ENCODE results near the gene SH3RF3. TPM values are rescaled to one million over a fixed set of nuclear protein-coding genes. Genes with fewer than 3 reads are reported as not detected.

SH3RF3 gene
- total RNA-seq, 1 experiment from 2014 or later = not detected

- no peak for ATAC-seq
- Histone ChIP-seq H3K9ac (ENCODE audit: low read length) (no peak overlapping the region), H3K27ac (ENCODE audit: low read depth, low read length) (no peak overlapping the region)
These were observed 39.3 kb upstream of the SH3RF3 start for GRCh38 chr2:109089602-109090300.

More at GRCh38 chr2:109089602-109090300, 39.3 kb upstream of the SH3RF3 start:
- ChIA-PET CTCF (no interaction called here), RAD21 (ENCODE audit: low non-redundant PET in 1 of 2, low total read pairs in 2 of 2, uncharacterized antibody in 2 of 2, unreplicated experiment in 2 of 2) (no interaction called here), POLR2A (no interaction called here)
- no peaks in the 10 kb centered on the region for H3K4me1 ChIP-seq (ENCODE audit: control insufficient read depth in 1 of 2, insufficient read depth in 2 of 2, low read length in 2 of 2)
- no peaks in the 10 kb centered on the region for H3K9me2 ChIP-seq (ENCODE audit: insufficient read depth)
- no peaks in the 10 kb centered on the region for H3K36me3 ChIP-seq (ENCODE audit: control insufficient read depth in 1 of 2, insufficient read depth in 2 of 2, low read length in 2 of 2)
- no peaks in the 10 kb centered on the region for H3K79me2 ChIP-seq (ENCODE audit: insufficient read depth, low read length)
- TF ChIP-seq, protein P1, sequence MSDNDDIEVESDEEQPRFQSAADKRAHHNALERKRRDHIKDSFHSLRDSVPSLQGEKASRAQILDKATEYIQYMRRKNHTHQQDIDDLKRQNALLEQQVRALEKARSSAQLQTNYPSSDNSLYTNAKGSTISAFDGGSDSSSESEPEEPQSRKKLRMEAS (IDR thresholded peaks at IDR 0.05) = no peak
- TF ChIP-seq CEBPB (IDR thresholded peaks at IDR 0.05; ENCODE audit: low read depth) (no peak), EZH2phosphoT487 (IDR thresholded peaks at IDR 0.05; ENCODE audit: borderline replicate concordance) (no peak), FOSL1 (IDR thresholded peaks at IDR 0.05; ENCODE audit: low read depth) (no peak), ZBTB33 (IDR thresholded peaks at IDR 0.05; ENCODE audit: extremely low read depth, insufficient replicate concordance, low read length) (no peak), CBX3 (IDR thresholded peaks at IDR 0.05; ENCODE audit: low read depth) (no peak), SIN3A (IDR thresholded peaks at IDR 0.05; ENCODE audit: low read depth) (no peak), ATF3 (IDR thresholded peaks at IDR 0.05) (no peak), CTCF (IDR thresholded peaks at IDR 0.05 in 2 of 3, conservative IDR thresholded peaks at IDR 0.05 in 1 of 3; ENCODE audit: borderline replicate concordance in 1 of 3, insufficient read depth in 1 of 3, low read depth in 2 of 3, low read length in 2 of 3) (no peak), SP1 (IDR thresholded peaks at IDR 0.05; ENCODE audit: low read depth) (no peak), POLR2A (IDR thresholded peaks at IDR 0.05; ENCODE audit: borderline replicate concordance, extremely low read depth, insufficient read depth, insufficient read length) (no peak), YY1 (IDR thresholded peaks at IDR 0.05; ENCODE audit: extremely low read depth, insufficient replicate concordance, low read depth, low read length) (no peak), EGR1 (IDR thresholded peaks at IDR 0.05; ENCODE audit: low read depth) (no peak), ZFX (IDR thresholded peaks at IDR 0.05) (no peak), ZNF274 (IDR thresholded peaks at IDR 0.05; ENCODE audit: low read depth, low read length) (no peak), ELF1 (IDR thresholded peaks at IDR 0.05; ENCODE audit: borderline replicate concordance, low read depth) (no peak), EZH2 (IDR thresholded peaks at IDR 0.05) (no peak), POLR2AphosphoS5 (IDR thresholded peaks at IDR 0.05; ENCODE audit: low read depth, low read length) (no peak), JUND (IDR thresholded peaks at IDR 0.05) (no peak)
- TF ChIP-seq, protein P2, sequence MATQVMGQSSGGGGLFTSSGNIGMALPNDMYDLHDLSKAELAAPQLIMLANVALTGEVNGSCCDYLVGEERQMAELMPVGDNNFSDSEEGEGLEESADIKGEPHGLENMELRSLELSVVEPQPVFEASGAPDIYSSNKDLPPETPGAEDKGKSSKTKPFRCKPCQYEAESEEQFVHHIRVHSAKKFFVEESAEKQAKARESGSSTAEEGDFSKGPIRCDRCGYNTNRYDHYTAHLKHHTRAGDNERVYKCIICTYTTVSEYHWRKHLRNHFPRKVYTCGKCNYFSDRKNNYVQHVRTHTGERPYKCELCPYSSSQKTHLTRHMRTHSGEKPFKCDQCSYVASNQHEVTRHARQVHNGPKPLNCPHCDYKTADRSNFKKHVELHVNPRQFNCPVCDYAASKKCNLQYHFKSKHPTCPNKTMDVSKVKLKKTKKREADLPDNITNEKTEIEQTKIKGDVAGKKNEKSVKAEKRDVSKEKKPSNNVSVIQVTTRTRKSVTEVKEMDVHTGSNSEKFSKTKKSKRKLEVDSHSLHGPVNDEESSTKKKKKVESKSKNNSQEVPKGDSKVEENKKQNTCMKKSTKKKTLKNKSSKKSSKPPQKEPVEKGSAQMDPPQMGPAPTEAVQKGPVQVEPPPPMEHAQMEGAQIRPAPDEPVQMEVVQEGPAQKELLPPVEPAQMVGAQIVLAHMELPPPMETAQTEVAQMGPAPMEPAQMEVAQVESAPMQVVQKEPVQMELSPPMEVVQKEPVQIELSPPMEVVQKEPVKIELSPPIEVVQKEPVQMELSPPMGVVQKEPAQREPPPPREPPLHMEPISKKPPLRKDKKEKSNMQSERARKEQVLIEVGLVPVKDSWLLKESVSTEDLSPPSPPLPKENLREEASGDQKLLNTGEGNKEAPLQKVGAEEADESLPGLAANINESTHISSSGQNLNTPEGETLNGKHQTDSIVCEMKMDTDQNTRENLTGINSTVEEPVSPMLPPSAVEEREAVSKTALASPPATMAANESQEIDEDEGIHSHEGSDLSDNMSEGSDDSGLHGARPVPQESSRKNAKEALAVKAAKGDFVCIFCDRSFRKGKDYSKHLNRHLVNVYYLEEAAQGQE (IDR thresholded peaks at IDR 0.05; ENCODE audit: low read depth) = no peak
- intact Hi-C loops (cut with micrococcal nuclease) = no loop called here
- no peaks in the 10 kb centered on the region for H4K20me1 ChIP-seq (ENCODE audit: insufficient read depth)
- no peaks in the 10 kb centered on the region for H3K27me3 ChIP-seq (ENCODE audit: insufficient read depth, low read length)
- no peak for DNase-seq (ENCODE audit: low read depth, low spot score)
- no TSS peak for BruUV-seq (replicated peaks)
- no peak overlapping the region for H3K4me3 ChIP-seq (replicated peaks in 1 of 2; ENCODE audit: low read depth in 1 of 2, low read length in 2 of 2)
- H3K9me3 ChIP-seq (ENCODE audit: control insufficient read depth in 1 of 2, insufficient read depth in 1 of 2, low read depth in 1 of 2, low read length in 2 of 2) = peaks cover 5 to 12% of the 10 kb centered on the region in 2 experiments; a peak in 2 of 4 replicates
- H2AFZ ChIP-seq (ENCODE audit: low read depth, low read length, poor library complexity, severe bottlenecking) = no peak overlapping the region
- no peak overlapping the region for H3K4me2 ChIP-seq (ENCODE audit: low read length)

All from HCT116 (cell line).